Measurements from ENCODE around the gene ARL8B. TPM values are rescaled to one million over a fixed set of nuclear protein-coding genes. Genes with fewer than 3 reads are reported as not detected.

The ARL8B gene
- polyA plus RNA-seq, 1 donor (not counting 4 experiments of a cell fraction or from before 2014, with no cell fraction given), result 102 TPM

DNA sequence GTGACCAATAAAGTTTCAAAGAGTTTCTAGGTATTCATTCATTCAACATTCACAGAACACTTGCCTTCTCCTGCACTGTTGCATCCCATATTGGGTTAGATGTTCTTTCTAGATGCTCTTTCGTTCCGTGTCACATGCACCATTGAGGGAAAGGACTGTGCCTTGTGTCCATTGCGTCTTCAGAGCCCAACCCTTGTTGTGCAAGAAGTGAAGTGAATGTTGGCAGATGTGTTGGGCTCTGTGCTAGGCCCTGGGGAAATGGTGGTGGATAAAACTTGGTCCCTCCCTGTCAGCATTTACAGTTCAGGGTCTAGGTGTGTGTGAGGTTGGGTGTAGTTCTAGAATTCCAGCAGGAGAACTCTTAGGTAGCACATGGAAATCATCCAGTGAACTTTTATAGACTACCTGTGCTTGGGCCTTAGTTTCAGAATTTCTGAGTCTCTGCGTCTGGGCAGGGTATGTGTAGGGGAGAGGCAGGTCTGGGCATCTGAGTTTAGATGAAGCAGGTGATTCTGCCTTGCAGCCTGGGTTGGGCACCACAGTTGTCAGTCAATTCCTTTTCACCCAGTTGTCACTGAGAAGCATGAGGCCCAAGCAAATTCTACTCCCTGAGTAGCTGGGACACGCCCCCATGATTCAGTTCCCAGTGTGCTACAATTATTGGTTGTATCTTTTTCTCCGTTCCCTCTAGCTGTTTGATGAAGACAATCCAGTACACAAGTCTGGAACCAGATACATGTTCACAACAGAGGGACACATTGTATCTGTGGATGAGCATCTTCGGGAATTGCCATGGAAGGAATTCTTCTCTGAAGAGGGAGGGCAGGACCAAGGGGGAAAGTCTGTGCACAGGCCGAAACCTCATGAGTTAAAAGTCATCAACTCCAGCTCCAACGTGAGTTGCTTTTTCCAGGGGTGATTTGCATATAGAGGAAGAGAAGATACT, 90.8 kb downstream of the ARL8B start:
- H3K4me3 ChIP-seq (ENCODE audit: control insufficient read depth in 2 of 3, extremely low read depth in 1 of 3, insufficient read depth in 2 of 3, low read depth in 1 of 3, low read length in 3 of 3), result no peak overlapping the region
- no peaks in the 10 kb centered on the region for H3K9me1 ChIP-seq (ENCODE audit: control insufficient read depth, extremely low read depth, insufficient read depth, low read length)
- FAIRE-seq, result no peak
- no peaks in the 10 kb centered on the region for H3K27me3 ChIP-seq (ENCODE audit: control insufficient read depth, extremely low read depth, insufficient read depth, low read length)
- DNase-seq (ENCODE audit: low read depth, low spot score), result no peak
- no peak overlapping the region for H2AFZ ChIP-seq (ENCODE audit: control insufficient read depth, low read length)
- dilution Hi-C loops (cut with MboI; ENCODE audit: extremely low pct_ligation_motif_present, low sequenced_read_pairs), result no loop called here
- no peaks in the 10 kb centered on the region for H3K9me3 ChIP-seq (ENCODE audit: control insufficient read depth, low read depth, low read length)
- no peak overlapping the region for H3K4me2 ChIP-seq (ENCODE audit: control insufficient read depth, extremely low read depth, insufficient read depth, low read depth, low read length)
- H3K79me2 ChIP-seq (ENCODE audit: control insufficient read depth, insufficient read depth, low read length), result peaks cover 2% of the 10 kb centered on the region
- H3K4me1 ChIP-seq (ENCODE audit: control insufficient read depth, extremely low read depth, insufficient read depth, low read length), result no peaks in the 10 kb centered on the region
- peaks cover 3% of the 10 kb centered on the region for H4K20me1 ChIP-seq (ENCODE audit: control insufficient read depth, extremely low read depth, insufficient read depth, low read length)
- H3K27ac ChIP-seq (ENCODE audit: control insufficient read depth, insufficient read depth, low read length), result no peak overlapping the region
- TF ChIP-seq EZH2 (IDR thresholded peaks at IDR 0.05; ENCODE audit: low read length) (no peak), CTCF (optimal IDR thresholded peaks at IDR 0.05 in 1 of 3, IDR thresholded peaks at IDR 0.05 in 1 of 3, conservative IDR thresholded peaks at IDR 0.05 in 1 of 3; ENCODE audit: extremely low read depth in 1 of 3, insufficient read depth in 2 of 3, low read length in 3 of 3) (no peak)
- peaks cover 62 to 67% of the 10 kb centered on the region in 2 experiments for H3K36me3 ChIP-seq (ENCODE audit: control insufficient read depth in 2 of 2, extremely low read depth in 1 of 2, insufficient read depth in 2 of 2, low read length in 2 of 2)
- no peak overlapping the region for H3K9ac ChIP-seq (ENCODE audit: control insufficient read depth, extremely low read depth, insufficient read depth, low read length)

DNA sequence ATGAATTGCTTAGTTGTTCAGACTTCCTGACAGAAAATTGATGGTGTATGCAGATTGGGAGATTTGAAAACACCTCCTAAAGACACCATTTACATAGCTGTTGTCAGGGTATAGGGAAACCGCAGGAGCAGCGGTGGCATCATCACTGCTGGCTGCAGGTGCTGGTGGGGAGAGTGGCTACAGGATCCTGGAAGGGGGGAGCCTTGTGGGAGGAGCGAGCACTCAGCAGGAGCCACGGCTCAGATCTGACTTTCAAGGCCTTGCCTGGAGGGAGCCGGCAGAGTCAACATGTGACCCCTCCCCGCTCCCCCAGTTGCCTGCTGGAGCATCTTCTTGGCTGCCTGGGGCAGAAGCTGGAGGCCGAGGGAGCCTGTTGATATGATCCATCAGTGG, 91.5 kb downstream of the ARL8B start:
- no peak overlapping the region for H3K4me2 ChIP-seq (ENCODE audit: control insufficient read depth, extremely low read depth, insufficient read depth, low read depth, low read length)
- dilution Hi-C loops (cut with MboI; ENCODE audit: extremely low pct_ligation_motif_present, low sequenced_read_pairs), result no loop called here
- H3K79me2 ChIP-seq (ENCODE audit: control insufficient read depth, insufficient read depth, low read length), result peaks cover 2% of the 10 kb centered on the region
- no peaks in the 10 kb centered on the region for H3K27me3 ChIP-seq (ENCODE audit: control insufficient read depth, extremely low read depth, insufficient read depth, low read length)
- FAIRE-seq (no peak), DNase-seq (ENCODE audit: low read depth, low spot score) (no peak)
- H3K9me3 ChIP-seq (ENCODE audit: control insufficient read depth, low read depth, low read length), result no peaks in the 10 kb centered on the region
- no peak for TF ChIP-seq EZH2 (IDR thresholded peaks at IDR 0.05; ENCODE audit: low read length)
- no peak for TF ChIP-seq CTCF (optimal IDR thresholded peaks at IDR 0.05 in 1 of 3, IDR thresholded peaks at IDR 0.05 in 1 of 3, conservative IDR thresholded peaks at IDR 0.05 in 1 of 3; ENCODE audit: extremely low read depth in 1 of 3, insufficient read depth in 2 of 3, low read length in 3 of 3)
- H2AFZ ChIP-seq (ENCODE audit: control insufficient read depth, low read length), result no peak overlapping the region
- no peaks in the 10 kb centered on the region for H3K4me1 ChIP-seq (ENCODE audit: control insufficient read depth, extremely low read depth, insufficient read depth, low read length)
- H3K36me3 ChIP-seq (ENCODE audit: control insufficient read depth in 2 of 2, extremely low read depth in 1 of 2, insufficient read depth in 2 of 2, low read length in 2 of 2), result peaks cover 66 to 72% of the 10 kb centered on the region in 2 experiments
- H3K9me1 ChIP-seq (ENCODE audit: control insufficient read depth, extremely low read depth, insufficient read depth, low read length), result no peaks in the 10 kb centered on the region
- H3K9ac ChIP-seq (ENCODE audit: control insufficient read depth, extremely low read depth, insufficient read depth, low read length), result no peak overlapping the region
- no peak overlapping the region for H3K4me3 ChIP-seq (ENCODE audit: control insufficient read depth in 2 of 3, extremely low read depth in 1 of 3, insufficient read depth in 2 of 3, low read depth in 1 of 3, low read length in 3 of 3)
- no peak overlapping the region for H3K27ac ChIP-seq (ENCODE audit: control insufficient read depth, insufficient read depth, low read length)
- H4K20me1 ChIP-seq (ENCODE audit: control insufficient read depth, extremely low read depth, insufficient read depth, low read length), result peaks cover 3% of the 10 kb centered on the region

Data from keratinocyte (primary cell).